HCT116 (cell line): ENCODE results near the gene DCAF10. TPM values are rescaled to one million over a fixed set of nuclear protein-coding genes. Genes with fewer than 3 reads are reported as not detected.
"Not testable (repeated sequence)": the region's sequence is repeated elsewhere in the genome, so short reads cannot be mapped to it uniquely, and the experiment has no call there.

Experiments
- ATAC-seq: fragments of 200-7000 bp; cut with Tn5 transposase; 2 replicates; pipeline ENCODE4 v1.9.1; 2020; ENCODE audit warnings: mild to moderate bottlenecking, moderate library complexity
- BruUV-seq: library from RNA; stranded (reverse); fragments of 400-500 nt; replicated peaks from 2 replicates; lab custom pipeline; 2021; lab: Mats Ljungman, UMichigan
- CTCF ChIA-PET: fragments of 300-600 bp; sonication (Branson Sonifier 250); formaldehyde crosslinking; loops from one replicate; lab custom pipeline; 2021; ENCODE audit warnings: antibody characterized with exemption; lab: Charles Lee
- POLR2A ChIA-PET: fragments of 300-600, 350-600 bp; sonication (Branson Sonifier 250); formaldehyde crosslinking; loops from one replicate; lab custom pipeline; 2021; ENCODE audit warnings: antibody characterized with exemption; lab: Charles Lee
- RAD21 ChIA-PET, 2 experiments: fragments of 300-600 bp; sonication (Branson Sonifier 250); formaldehyde crosslinking; loops; one replicate each; lab custom pipeline; 2023; ENCODE audit warnings: low total read pairs in 2 of 2; ENCODE audit not compliant: uncharacterized antibody in 2 of 2, unreplicated experiment in 2 of 2, low non-redundant PET in 1 of 2; lab: Charles Lee
- DNase-seq: peaks from one replicate; pipeline ENCODE4 v3.0.0-alpha.2; 2010; ENCODE audit warnings: low read depth, low spot score
- H2AFZ ChIP-seq: fragments of 200-600 bp; shearing (Covaris generic), sonication (generic); 2 replicates; pipeline ENCODE4 v1.6.1; 2017; ENCODE audit warnings: low read depth, mixed run types, mixed read lengths, antibody characterized with exemption, low read length; ENCODE audit not compliant: poor library complexity, severe bottlenecking
- H3K27ac ChIP-seq: 2 replicates; pipeline ENCODE4 v1.5.1; 2012; ENCODE audit warnings: low read depth, low read length
- H3K27me3 ChIP-seq: fragments of 200-600 bp; sonication (generic); 2 replicates; pipeline ENCODE4 v1.6.1; 2016; ENCODE audit warnings: mixed run types, low read length, mixed read lengths; ENCODE audit not compliant: insufficient read depth
- H3K36me3 ChIP-seq, 2 experiments: fragments of 200-500 bp in 1 of 2; fragments of 200-600 bp in 1 of 2; sonication (Bioruptor generic) in 1 of 2; sonication (generic) in 1 of 2; 2 replicates each; pipeline versions ENCODE4 v1.5.1 to v1.6.1; 2014 to 2016; ENCODE audit warnings: low read length in 2 of 2, inconsistent platforms in 1 of 2, mixed read lengths in 1 of 2, mixed run types in 1 of 2; ENCODE audit not compliant: insufficient read depth in 2 of 2, control insufficient read depth in 1 of 2
- H3K4me1 ChIP-seq, 2 experiments: fragments of 200-600 bp in 1 of 2; sonication (generic) in 1 of 2; 2 replicates each; pipeline versions ENCODE4 v1.5.1 to v1.6.1; 2012 to 2017; ENCODE audit warnings: low read length in 2 of 2, inconsistent platforms in 1 of 2, mild to moderate bottlenecking in 1 of 2, mixed read lengths in 1 of 2, mixed run types in 1 of 2, moderate library complexity in 1 of 2; ENCODE audit not compliant: insufficient read depth in 2 of 2, control insufficient read depth in 1 of 2
- H3K4me2 ChIP-seq: fragments of 200-600 bp; sonication (generic); 2 replicates; pipeline ENCODE4 v1.6.1; 2017; ENCODE audit warnings: mixed run types, low read length, mixed read lengths
- H3K4me3 ChIP-seq, 2 experiments: fragments of 200-600 bp in 1 of 2; sonication (generic) in 1 of 2; replicated peaks in 1 of 2; 2 replicates each; pipeline ENCODE4 v1.5.1; 2011 to 2016; ENCODE audit warnings: low read length in 2 of 2, control low read depth in 1 of 2, low read depth in 1 of 2, mild to moderate bottlenecking in 1 of 2, mixed read lengths in 1 of 2, mixed run types in 1 of 2
- H3K79me2 ChIP-seq: fragments of 200-600 bp; sonication (generic); 2 replicates; pipeline ENCODE4 v1.6.1; 2017; ENCODE audit warnings: mild to moderate bottlenecking, mixed run types, low read length, moderate library complexity, mixed read lengths; ENCODE audit not compliant: insufficient read depth
- H3K9ac ChIP-seq: fragments of 200-600 bp; sonication (generic); 2 replicates; pipeline ENCODE4 v1.6.1; 2016; ENCODE audit warnings: low read length, mixed read lengths
- H3K9me2 ChIP-seq: fragments of 200-600 bp; sonication (generic), shearing (Covaris generic); 2 replicates; pipeline ENCODE4 v1.6.1; 2017; ENCODE audit warnings: mixed run types, mild to moderate bottlenecking, moderate library complexity; ENCODE audit not compliant: insufficient read depth
- H3K9me3 ChIP-seq, 2 experiments: fragments of 200-500 bp in 1 of 2; fragments of 200-600 bp in 1 of 2; sonication (Bioruptor generic) in 1 of 2; sonication (generic) in 1 of 2; 2 replicates each; pipeline ENCODE4 v1.6.1; 2014 to 2017; ENCODE audit warnings: low read length in 2 of 2, mixed read lengths in 2 of 2, inconsistent platforms in 1 of 2, low read depth in 1 of 2, mild to moderate bottlenecking in 1 of 2, mixed run types in 1 of 2, moderate library complexity in 1 of 2; ENCODE audit not compliant: control insufficient read depth in 1 of 2, insufficient read depth in 1 of 2
- H4K20me1 ChIP-seq: fragments of 200-600 bp; sonication (generic), shearing (Covaris generic); 2 replicates; pipeline ENCODE4 v1.6.1; 2017; ENCODE audit warnings: mixed run types, mild to moderate bottlenecking, moderate library complexity; ENCODE audit not compliant: insufficient read depth
- ATF3 ChIP-seq: IDR thresholded peaks from 2 replicates; pipeline ENCODE4 v1.6.1; 2012
- CTCF ChIP-seq, 3 experiments: fragments of 200-600 bp in 1 of 3; sonication (generic) in 1 of 3; IDR thresholded peaks in 2 of 3; conservative IDR thresholded peaks in 1 of 3; 2 replicates each; pipeline ENCODE4 v1.5.1; 2012 to 2017; ENCODE audit warnings: low read depth in 2 of 3, low read length in 2 of 3, antibody characterized with exemption in 1 of 3, borderline replicate concordance in 1 of 3, control low read depth in 1 of 3, mild to moderate bottlenecking in 1 of 3, mixed read lengths in 1 of 3, mixed run types in 1 of 3, moderate library complexity in 1 of 3; ENCODE audit not compliant: insufficient read depth in 1 of 3
- ELF1 ChIP-seq: IDR thresholded peaks from 2 replicates; pipeline ENCODE4 v1.6.1; 2012; ENCODE audit warnings: low read depth, borderline replicate concordance
- EZH2phosphoT487 ChIP-seq: fragments of 200-600 bp; IDR thresholded peaks from 2 replicates; pipeline ENCODE4 v1.6.1; 2018; ENCODE audit warnings: antibody characterized with exemption, borderline replicate concordance
- POLR2AphosphoS5 ChIP-seq: IDR thresholded peaks from 2 replicates; pipeline ENCODE4 v1.6.1; 2011; ENCODE audit warnings: mild to moderate bottlenecking, low read depth, low read length, moderate library complexity
- YY1 ChIP-seq: IDR thresholded peaks from 2 replicates; pipeline ENCODE4 v1.6.1; 2011; ENCODE audit warnings: low read length, low read depth, moderate library complexity, mild to moderate bottlenecking; ENCODE audit not compliant: insufficient replicate concordance; ENCODE audit errors: extremely low read depth
- ZBTB33 ChIP-seq: IDR thresholded peaks from 2 replicates; pipeline ENCODE4 v1.6.1; 2011; ENCODE audit warnings: mild to moderate bottlenecking, low read length, moderate library complexity; ENCODE audit not compliant: insufficient replicate concordance; ENCODE audit errors: extremely low read depth
- intact Hi-C: fragments of 100-400 bp; cut with micrococcal nuclease; formaldehyde crosslinking; loops from 2 replicates; pipeline ENCODE4 v1.10.0; 2022
- total RNA-seq: library from RNA; stranded (reverse); gene quantifications from one replicate; pipeline ENCODE4 v1.2.1, GENCODE V29; 2021; ENCODE audit not compliant: unreplicated experiment

DCAF10 gene
- total RNA-seq, 1 experiment from 2014 or later: 20.6 TPM

- H4K20me1 ChIP-seq: no peaks in the 10 kb centered on the region
- no peak for DNase-seq
- RAD21 ChIA-PET: no interaction called here
- no peak overlapping the region for H3K9ac ChIP-seq
- ATAC-seq: no peak
- H3K4me3 ChIP-seq: no peak overlapping the region
- no peak overlapping the region for H3K4me2 ChIP-seq
- no TSS peak for BruUV-seq
- H3K79me2 ChIP-seq: no peaks in the 10 kb centered on the region
- H3K9me2 ChIP-seq: no peaks in the 10 kb centered on the region
- H2AFZ ChIP-seq: no peak overlapping the region
- no peaks in the 10 kb centered on the region for H3K27me3 ChIP-seq
- POLR2A ChIA-PET: no interaction called here
- no peak overlapping the region for H3K27ac ChIP-seq
- no peaks in the 10 kb centered on the region for H3K36me3 ChIP-seq
- CTCF ChIA-PET: no interaction called here
- no peaks in the 10 kb centered on the region for H3K9me3 ChIP-seq
- intact Hi-C loops: no loop called here
- peaks cover 4 to 13% of the 10 kb centered on the region in 2 experiments; a peak in 2 of 4 replicates for H3K4me1 ChIP-seq
- TF ChIP-seq POLR2AphosphoS5 (no peak), ELF1 (no peak), ATF3 (no peak), YY1 (no peak), ZBTB33 (no peak), CTCF (IDR thresholded peaks at IDR 0.05 in 2 of 3, conservative IDR thresholded peaks at IDR 0.05 in 1 of 3; ENCODE audit: borderline replicate concordance in 1 of 3, insufficient read depth in 1 of 3, low read depth in 2 of 3, low read length in 2 of 3) (no peak), EZH2phosphoT487 (no peak)
These were observed 108.7 kb downstream of the DCAF10 start for GRCh38 chr9:37909326-37909725.

- CTCF ChIA-PET, H3K4me3 ChIP-seq, POLR2A ChIA-PET, H3K79me2 ChIP-seq, BruUV-seq, ATAC-seq, H3K9me3 ChIP-seq, H2AFZ ChIP-seq, RAD21 ChIA-PET, H3K27ac ChIP-seq, H3K9ac ChIP-seq, H3K4me2 ChIP-seq, H3K36me3 ChIP-seq, H4K20me1 ChIP-seq, DNase-seq, H3K4me1 ChIP-seq, H3K9me2 ChIP-seq, H3K27me3 ChIP-seq: not testable (repeated sequence)
- intact Hi-C loops: loop anchor here (5.0 kb wide), 1 partner anchor 42 kb away; no protein-coding TSS in a partner anchor
These were observed 109.2 kb downstream of the DCAF10 start for GRCh38 chr9:37909836-37910235.
